ENCODE results near the gene NBEA.

- TF ChIP-seq TAF1 (IDR thresholded peaks at IDR 0.05; ENCODE audit: low read depth) (no peak), TEAD4 (IDR thresholded peaks at IDR 0.05) (no peak), REST (IDR thresholded peaks at IDR 0.05; ENCODE audit: low read depth) (no peak), CEBPB (IDR thresholded peaks at IDR 0.05) (no peak), NFIC (IDR thresholded peaks at IDR 0.05) (no peak), RAD21 (IDR thresholded peaks at IDR 0.05; ENCODE audit: low read depth) (no peak), MAX (IDR thresholded peaks at IDR 0.05) (no peak), EGR1 (IDR thresholded peaks at IDR 0.05) (no peak)
These were observed 654.4 kb downstream of the NBEA start for GRCh38 chr13:35596321-35597030.

All from Ishikawa (cell line).